ENCODE data around the gene UBE2E2.

The UBE2E2 gene

DNA sequence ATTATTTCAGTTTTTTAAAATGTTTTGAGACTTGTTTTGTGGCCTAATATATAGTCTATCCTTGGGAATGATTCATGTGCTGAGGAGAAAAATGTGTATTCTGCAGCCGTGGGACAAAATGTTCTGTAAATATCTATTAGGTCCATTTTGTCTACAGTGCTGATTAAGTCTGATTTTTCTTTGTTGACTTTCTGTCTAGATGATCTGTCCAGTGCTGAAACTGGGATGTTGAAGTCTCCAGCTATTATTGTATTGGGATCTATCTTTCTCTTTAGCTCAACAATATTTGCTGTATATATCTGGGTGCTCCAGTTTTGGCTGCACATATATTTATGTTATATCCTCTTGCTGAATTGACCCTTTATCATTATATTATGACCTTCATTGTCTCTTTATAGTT lies 85.2 kb downstream of the UBE2E2 start:
- no peak overlapping the region for H3K4me3 ChIP-seq (ENCODE audit: low read depth in 1 of 2, low read length in 1 of 2)
- no peaks in the 10 kb centered on the region for H3K27me3 ChIP-seq
- no peaks in the 10 kb centered on the region for H3K9me3 ChIP-seq
- H3K27ac ChIP-seq: no peak overlapping the region
- TF ChIP-seq, protein P1, sequence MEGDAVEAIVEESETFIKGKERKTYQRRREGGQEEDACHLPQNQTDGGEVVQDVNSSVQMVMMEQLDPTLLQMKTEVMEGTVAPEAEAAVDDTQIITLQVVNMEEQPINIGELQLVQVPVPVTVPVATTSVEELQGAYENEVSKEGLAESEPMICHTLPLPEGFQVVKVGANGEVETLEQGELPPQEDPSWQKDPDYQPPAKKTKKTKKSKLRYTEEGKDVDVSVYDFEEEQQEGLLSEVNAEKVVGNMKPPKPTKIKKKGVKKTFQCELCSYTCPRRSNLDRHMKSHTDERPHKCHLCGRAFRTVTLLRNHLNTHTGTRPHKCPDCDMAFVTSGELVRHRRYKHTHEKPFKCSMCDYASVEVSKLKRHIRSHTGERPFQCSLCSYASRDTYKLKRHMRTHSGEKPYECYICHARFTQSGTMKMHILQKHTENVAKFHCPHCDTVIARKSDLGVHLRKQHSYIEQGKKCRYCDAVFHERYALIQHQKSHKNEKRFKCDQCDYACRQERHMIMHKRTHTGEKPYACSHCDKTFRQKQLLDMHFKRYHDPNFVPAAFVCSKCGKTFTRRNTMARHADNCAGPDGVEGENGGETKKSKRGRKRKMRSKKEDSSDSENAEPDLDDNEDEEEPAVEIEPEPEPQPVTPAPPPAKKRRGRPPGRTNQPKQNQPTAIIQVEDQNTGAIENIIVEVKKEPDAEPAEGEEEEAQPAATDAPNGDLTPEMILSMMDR (IDR thresholded peaks at IDR 0.05): no peak
- no peaks in the 10 kb centered on the region for H3K36me3 ChIP-seq
- H3K4me1 ChIP-seq (ENCODE audit: control insufficient read depth in 1 of 2, insufficient read depth in 1 of 2, low read depth in 1 of 2, low read length in 1 of 2): no peaks in the 10 kb centered on the region

DNA sequence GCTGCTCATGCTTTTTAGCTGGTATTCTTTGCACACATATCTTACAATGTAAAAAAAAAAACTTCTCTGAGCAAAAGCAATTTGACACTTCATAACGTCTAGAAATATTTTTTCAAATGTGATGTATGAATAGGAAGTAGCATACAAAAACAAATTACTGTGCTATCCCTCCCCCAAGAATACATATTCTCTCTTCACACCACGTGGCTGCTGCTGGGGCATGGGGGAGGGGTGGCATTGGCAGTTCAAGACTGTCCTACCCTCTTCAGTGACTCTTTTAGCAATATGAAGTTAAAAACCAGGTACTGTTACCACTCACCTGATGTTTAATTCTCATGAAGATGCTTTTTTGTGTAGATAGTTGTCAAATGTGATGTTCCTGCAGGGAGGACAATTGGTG lies 85.6 kb downstream of the UBE2E2 start:
- TF ChIP-seq, protein P1 (IDR thresholded peaks at IDR 0.05): no peak
- H3K27ac ChIP-seq: no peak overlapping the region
- H3K36me3 ChIP-seq: no peaks in the 10 kb centered on the region
- H3K4me1 ChIP-seq (ENCODE audit: control insufficient read depth in 1 of 2, insufficient read depth in 1 of 2, low read depth in 1 of 2, low read length in 1 of 2): no peaks in the 10 kb centered on the region
- no peaks in the 10 kb centered on the region for H3K9me3 ChIP-seq
- no peaks in the 10 kb centered on the region for H3K27me3 ChIP-seq
- H3K4me3 ChIP-seq (ENCODE audit: low read depth in 1 of 2, low read length in 1 of 2): no peak overlapping the region

DNA sequence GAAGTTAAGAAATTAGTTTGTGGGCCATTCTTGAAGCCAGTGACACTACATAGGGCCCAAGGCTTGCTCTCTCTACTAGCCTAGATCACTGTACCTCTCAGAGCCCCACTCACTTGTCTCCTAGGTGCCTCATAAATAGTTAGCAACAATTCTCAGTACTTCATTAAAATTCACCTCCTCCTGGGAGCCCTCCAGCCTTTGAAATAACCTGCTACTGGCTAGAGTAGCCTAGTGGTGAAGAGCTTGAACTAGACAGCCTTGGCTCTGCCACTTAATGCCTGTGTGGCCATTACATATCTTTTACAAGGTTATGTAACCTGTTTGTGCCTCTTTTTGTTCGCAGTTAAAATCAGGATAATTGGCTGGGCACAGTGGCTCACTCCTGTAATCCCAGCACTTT lies 89.3 kb downstream of the UBE2E2 start:
- H3K27ac ChIP-seq: no peak overlapping the region

DNA sequence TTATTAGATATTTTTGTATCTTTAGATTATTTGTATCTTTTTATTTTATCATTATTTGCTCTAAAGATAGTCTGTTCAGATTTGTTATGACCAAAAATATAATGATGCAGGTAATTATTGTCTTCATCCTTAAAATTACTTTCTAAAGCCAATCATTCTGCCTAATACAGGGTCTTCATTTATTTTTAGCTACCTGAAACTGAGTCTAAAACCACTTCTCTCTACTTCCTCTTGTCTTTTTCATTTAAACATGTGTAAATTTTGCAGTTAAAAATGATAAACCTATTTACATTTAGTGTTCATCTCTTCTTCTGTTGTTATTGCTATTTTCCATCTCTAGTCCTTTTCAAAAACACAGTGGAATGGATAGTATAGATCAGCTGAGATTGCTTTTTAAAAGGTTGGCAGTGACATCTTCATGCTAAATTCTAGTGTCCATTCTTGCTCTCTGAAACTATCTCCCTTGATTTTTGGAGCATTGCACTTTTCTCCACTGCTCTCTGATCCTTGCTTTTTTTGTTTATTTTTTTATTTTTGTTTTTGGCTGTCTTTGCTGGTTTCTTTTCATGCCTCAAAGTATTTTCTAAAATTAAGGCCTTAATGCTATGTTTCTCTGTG lies 91.8 kb downstream of the UBE2E2 start:
- H3K27ac ChIP-seq: no peak overlapping the region
- H3K9me3 ChIP-seq: no peaks in the 10 kb centered on the region
- no peak overlapping the region for H3K4me3 ChIP-seq (ENCODE audit: low read depth in 1 of 2, low read length in 1 of 2)
- H3K4me1 ChIP-seq (ENCODE audit: control insufficient read depth in 1 of 2, insufficient read depth in 1 of 2, low read depth in 1 of 2, low read length in 1 of 2): no peaks in the 10 kb centered on the region
- no peaks in the 10 kb centered on the region for H3K27me3 ChIP-seq
- TF ChIP-seq, protein P1 (IDR thresholded peaks at IDR 0.05): no peak
- H3K36me3 ChIP-seq: no peaks in the 10 kb centered on the region

More for the DNA sequence above, 89.3 kb downstream of the UBE2E2 start:
- Histone ChIP-seq H3K4me3 (ENCODE audit: low read depth in 1 of 2, low read length in 1 of 2) (no peak overlapping the region), H3K27me3 (no peaks in the 10 kb centered on the region), H3K36me3 (no peaks in the 10 kb centered on the region), H3K9me3 (no peaks in the 10 kb centered on the region), H3K4me1 (ENCODE audit: control insufficient read depth in 1 of 2, insufficient read depth in 1 of 2, low read depth in 1 of 2, low read length in 1 of 2) (no peaks in the 10 kb centered on the region)
- TF ChIP-seq, protein P1 (IDR thresholded peaks at IDR 0.05): no peak

DNA sequence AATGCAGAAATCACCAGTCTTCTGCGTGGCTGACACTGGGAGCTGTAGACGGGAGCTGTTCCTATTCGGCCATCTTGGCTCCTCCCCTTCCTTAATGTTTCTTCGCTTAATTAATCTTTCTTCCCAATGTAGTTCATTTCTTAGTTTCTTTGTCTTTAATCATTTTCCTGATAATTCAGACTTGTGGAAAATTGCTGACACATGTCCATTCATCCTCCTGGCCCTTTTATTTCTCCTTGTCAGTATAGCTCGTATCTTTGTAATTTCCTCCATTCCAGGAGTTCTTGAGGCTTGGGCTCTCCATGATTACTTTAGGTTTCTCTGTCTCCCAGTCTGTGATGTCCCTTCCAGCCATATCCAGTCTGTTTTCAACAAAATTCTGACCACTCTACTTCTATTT lies 98.7 kb downstream of the UBE2E2 start:
- H3K27ac ChIP-seq: no peak overlapping the region
- no peaks in the 10 kb centered on the region for H3K9me3 ChIP-seq
- H3K27me3 ChIP-seq: no peaks in the 10 kb centered on the region
- TF ChIP-seq, protein P1 (IDR thresholded peaks at IDR 0.05): no peak
- H3K36me3 ChIP-seq: no peaks in the 10 kb centered on the region
- H3K4me1 ChIP-seq (ENCODE audit: control insufficient read depth in 1 of 2, insufficient read depth in 1 of 2, low read depth in 1 of 2, low read length in 1 of 2): no peaks in the 10 kb centered on the region
- H3K4me3 ChIP-seq (ENCODE audit: low read depth in 1 of 2, low read length in 1 of 2): no peak overlapping the region

All from neutrophil (primary cell).